Adrenal gland (tissue), 5 donors: Measurements from ENCODE around the gene NACA2.

Experiments used
- POLR2A ChIP-seq, 2 donors: fragments of 450-650 bp; IDR thresholded peaks; one replicate each; pipeline ENCODE4 v1.6.1; 2017; ENCODE audit warnings: antibody characterized with exemption in 2 of 2, mild to moderate bottlenecking in 2 of 2, moderate library complexity in 1 of 2
- TF ChIP-seq, protein P1 (sequence below), 6 experiments: fragments of 450-650 bp in 4 of 6; fragments of 200-600 bp in 2 of 6; sonication (generic) in 1 of 6; IDR thresholded peaks; 1 replicate in 5 of 6; 2 replicates in 1 of 6; pipeline versions ENCODE4 v1.5.1 to v1.8.0; 2016 to 2021; ENCODE audit warnings: antibody characterized with exemption in 6 of 6, mild to moderate bottlenecking in 2 of 6, moderate library complexity in 1 of 6
- donor health status: DM: no; HTN: no; CAD: no.

DNA sequence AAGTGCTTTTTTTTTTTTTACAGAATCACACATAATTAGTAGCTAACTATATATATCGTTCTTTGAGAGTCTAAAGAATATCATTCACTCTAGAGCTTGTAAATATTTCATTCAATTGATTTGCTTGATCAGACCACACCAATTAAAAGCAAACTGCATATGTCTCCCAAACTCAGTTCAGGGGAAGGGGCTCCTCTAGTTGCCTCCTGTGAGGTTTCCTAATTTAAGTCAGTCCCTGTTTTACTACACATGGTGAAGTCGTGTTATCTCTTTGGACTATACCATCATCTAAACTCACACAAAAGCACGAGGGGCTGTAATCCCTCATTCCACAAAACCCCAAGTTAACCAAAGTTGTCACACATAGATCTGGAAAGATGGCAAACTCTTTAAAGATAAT lies 11.7 kb downstream of the NACA2 start:
- TF ChIP-seq, protein P1, sequence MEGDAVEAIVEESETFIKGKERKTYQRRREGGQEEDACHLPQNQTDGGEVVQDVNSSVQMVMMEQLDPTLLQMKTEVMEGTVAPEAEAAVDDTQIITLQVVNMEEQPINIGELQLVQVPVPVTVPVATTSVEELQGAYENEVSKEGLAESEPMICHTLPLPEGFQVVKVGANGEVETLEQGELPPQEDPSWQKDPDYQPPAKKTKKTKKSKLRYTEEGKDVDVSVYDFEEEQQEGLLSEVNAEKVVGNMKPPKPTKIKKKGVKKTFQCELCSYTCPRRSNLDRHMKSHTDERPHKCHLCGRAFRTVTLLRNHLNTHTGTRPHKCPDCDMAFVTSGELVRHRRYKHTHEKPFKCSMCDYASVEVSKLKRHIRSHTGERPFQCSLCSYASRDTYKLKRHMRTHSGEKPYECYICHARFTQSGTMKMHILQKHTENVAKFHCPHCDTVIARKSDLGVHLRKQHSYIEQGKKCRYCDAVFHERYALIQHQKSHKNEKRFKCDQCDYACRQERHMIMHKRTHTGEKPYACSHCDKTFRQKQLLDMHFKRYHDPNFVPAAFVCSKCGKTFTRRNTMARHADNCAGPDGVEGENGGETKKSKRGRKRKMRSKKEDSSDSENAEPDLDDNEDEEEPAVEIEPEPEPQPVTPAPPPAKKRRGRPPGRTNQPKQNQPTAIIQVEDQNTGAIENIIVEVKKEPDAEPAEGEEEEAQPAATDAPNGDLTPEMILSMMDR (IDR thresholded peaks at IDR 0.05): no peak
- no peak for TF ChIP-seq POLR2A (IDR thresholded peaks at IDR 0.05)
